CD1c-positive myeloid dendritic cell (primary cell): ENCODE results near the gene SLC26A11.
A peak's percentile ranks its signal among the peaks of the same experiment; 100 is the strongest.

Experiments used
- DNase-seq: peaks from one replicate; pipeline ENCODE4 v3.0.0-alpha.2; 2016; ENCODE audit errors: extremely low spot score

The SLC26A11 gene

DNA sequence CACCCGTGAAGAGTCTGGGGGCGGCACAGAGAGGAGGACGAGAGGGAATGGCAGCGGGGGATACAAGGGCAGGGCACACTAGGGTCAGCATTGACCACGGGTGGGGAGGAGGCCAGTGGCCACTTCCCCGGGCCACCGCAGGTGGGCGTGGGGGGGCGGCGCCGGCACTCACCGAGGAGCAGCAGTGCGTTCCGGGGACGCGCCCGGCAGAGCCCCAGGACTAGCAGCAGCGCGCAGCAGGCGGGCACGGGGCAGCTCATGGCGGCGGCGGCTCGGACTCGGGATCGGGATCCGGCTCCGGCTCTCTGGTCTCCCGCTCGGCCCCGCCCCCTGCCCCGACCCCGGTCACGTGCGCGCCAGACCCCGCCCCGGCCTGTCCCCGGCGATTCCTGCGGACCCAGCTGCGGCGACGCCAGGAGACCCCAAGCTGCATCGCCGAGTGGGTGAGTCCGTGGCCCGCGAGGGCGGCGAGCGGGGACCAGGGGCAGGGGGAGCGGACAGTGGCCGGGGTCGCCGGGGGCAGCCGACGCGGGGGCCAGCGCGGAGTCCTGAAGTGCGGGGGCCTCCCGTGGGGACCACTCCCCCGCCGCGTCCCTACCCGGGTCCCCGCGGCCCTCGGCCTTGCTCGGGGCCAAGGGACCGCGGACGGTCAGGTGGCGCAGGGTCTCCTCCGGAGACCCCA lies at the start of gene SLC26A11, which contains the start of gene SGSH:
SLC26A11 (plus strand) TSS at position 374 of the 682 bp plus-strand sequence. CDS start 1,134 bp downstream, outside the sequence.
SGSH (minus strand) TSS at position 280 of the 682 bp plus-strand sequence; CDS start at position 260, 20 bp downstream.
- DNase-seq, result peak; percentile 82

- DNase-seq, result no peak
Observed at GRCh38 chr17:80171681-80172080, 48.5 kb upstream of the SLC26A11 start.

DNA sequence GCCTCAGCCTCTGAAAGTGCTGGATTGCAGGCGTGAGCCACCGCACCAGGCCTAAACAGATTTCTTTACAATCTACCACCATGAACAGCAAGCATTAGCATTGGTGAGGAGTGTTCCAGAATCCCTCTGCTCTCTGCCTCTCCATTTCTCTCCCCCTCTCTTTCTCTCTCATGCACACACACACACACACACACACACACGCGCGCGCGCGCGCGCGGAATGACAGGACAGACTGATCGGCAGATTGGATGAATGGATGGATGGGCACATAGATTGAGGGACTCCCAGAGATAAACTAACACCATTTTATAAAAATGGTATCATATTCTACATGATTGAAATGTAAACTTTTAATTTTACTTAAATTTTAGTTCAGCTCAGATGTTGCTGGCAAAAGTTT lies 47.1 kb upstream of the SLC26A11 start:
- DNase-seq, result no peak

DNA sequence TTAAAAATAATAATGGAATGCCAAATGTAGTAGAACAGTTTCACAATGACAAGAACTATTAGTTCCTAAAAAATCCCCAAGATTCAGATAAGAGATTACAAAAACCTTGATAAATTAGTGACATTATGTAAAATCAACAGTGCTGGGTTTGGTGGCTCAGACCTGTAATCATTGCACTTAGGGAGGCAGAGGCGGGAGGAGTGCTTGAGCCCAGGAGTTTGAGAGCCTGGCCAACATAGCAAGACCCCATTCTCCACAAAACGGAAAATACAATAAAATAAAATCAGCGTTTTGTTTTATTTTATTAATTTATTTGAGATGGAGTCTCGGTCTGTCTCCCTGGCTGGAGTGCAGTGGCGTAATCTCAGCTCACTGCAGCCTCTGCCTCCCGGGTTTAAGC lies 46.3 kb upstream of the SLC26A11 start:
- DNase-seq, result no peak

GRCh38 chr17:80176757-80177156 lies 43.5 kb upstream of the SLC26A11 start:
- DNase-seq, result no peak

- DNase-seq, result no peak
Observed at GRCh38 chr17:80177986-80178595, 42.1 kb upstream of the SLC26A11 start.

DNA sequence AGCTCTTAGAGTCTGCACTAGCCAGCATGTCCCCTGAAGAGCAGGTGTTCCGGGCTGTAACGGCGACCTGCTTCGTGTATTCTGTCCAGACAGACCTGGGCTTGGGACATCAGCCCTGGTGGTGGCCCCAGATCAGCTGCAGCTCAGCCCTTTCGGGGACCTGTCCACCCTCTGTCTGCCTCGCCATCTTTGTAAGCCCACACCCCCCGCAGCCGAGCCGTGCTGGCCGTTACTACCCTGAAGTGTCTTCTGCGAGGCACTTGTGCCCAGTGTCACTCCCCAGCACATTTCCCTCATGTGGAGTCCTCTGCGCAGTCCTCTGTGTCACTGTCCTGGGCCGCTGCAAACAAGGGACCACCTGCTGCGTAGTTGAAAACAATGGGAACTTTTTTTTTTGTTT lies 40.0 kb upstream of the SLC26A11 start:
- no peak for DNase-seq

- DNase-seq, result no peak
Observed at GRCh38 chr17:80181431-80181830, 38.8 kb upstream of the SLC26A11 start.

- no peak for DNase-seq
Observed at GRCh38 chr17:80182118-80182844, 37.9 kb upstream of the SLC26A11 start.

DNA sequence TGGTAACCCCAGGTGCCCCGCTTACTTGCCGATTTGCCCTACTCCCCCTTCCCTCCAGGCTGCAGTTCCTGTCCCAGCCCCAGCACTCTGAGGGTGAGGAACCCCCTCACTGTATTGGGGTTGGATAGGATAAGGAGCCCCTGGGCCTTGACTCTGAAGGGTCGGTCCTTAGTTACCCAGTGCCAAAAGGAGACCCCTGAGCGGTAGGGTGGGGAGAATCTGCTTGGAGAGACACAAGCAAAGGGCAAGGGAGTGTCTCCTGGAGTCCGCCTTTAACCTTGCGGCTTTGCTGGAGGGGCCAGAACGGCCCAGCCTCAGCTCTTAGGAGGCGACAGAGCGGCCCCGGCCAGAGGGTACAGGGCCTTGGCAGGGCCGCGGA lies 37.4 kb upstream of the SLC26A11 start:
- no peak for DNase-seq

DNA sequence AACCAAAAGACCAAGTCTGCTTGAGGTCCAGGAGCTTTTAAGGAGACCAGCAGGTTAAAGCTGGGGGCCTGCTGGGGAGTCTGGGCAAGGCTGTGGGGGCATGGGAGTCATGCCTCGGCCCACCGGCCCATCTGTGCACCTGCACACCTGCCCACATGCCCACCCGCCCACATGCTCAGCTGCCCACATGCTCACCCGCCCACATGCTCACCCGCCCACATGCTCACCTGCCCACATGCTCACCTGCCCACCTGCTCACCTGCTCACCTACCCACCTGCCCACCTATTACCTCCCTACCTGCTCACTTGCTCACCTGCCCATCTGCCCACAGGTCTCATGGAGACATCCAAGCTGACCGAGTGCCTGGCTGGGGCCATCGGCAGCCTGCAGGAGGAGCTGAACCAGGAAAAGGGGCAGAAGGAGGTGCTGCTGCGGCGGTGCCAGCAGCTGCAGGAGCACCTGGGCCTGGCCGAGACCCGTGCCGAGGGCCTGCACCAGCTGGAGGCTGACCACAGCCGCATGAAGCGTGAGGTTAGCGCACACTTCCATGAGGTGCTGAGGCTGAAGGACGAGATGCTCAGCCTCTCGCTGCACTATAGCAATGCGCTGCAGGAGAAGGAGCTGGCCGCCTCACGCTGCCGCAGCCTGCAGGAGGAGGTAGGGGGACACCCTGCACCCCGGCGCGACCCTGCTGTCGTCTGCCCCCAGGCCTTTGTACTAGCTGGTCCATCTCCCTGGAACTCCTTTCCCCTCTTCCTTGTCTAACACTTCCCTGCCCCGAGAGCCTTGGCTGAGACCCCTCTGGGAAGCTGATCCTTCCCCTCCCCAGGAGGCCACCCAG lies 36.4 kb upstream of the SLC26A11 start:
- no peak for DNase-seq

GRCh38 chr17:80184423-80184714 lies 35.9 kb upstream of the SLC26A11 start:
- DNase-seq, result no peak

DNA sequence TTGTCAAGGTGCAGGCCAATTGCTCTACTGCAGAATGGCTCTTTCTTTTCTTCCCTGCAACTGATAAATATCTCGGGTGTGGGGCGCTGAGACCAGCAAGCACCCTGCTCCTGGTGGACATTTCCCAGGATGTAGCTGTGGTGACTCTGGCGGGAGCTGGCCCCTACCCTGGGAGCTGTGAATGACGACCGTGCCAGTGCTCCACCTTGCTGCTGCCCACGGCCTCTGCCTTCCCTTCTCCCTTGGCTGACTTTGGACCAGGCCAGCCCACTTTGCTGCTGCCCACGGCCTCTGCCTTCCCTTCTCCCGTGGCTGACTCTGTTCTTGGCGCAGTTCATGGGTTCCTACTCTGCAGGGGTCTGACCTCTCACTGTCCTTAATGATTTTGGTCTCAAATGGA lies 34.3 kb upstream of the SLC26A11 start:
- DNase-seq, result no peak

DNA sequence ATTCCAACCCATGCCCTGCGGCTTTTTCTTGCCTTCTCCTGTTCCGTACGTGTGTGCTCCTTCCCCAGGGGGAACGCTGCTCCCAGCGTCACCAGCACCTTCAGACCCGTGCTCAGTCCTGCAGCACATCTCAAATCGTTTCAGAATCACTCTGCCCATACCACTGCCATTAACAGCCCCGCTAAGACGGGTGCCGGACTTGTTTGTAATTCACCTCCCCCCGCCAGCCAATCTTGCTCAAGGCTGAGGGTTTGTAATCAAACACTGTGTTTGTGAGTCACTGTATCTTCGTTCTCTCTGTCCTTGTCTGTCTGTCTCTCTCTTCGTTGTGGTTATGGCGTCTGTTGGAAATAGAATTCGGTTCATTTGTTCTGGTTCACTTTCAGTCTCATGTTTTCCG lies 33.1 kb upstream of the SLC26A11 start:
- DNase-seq, result no peak

DNA sequence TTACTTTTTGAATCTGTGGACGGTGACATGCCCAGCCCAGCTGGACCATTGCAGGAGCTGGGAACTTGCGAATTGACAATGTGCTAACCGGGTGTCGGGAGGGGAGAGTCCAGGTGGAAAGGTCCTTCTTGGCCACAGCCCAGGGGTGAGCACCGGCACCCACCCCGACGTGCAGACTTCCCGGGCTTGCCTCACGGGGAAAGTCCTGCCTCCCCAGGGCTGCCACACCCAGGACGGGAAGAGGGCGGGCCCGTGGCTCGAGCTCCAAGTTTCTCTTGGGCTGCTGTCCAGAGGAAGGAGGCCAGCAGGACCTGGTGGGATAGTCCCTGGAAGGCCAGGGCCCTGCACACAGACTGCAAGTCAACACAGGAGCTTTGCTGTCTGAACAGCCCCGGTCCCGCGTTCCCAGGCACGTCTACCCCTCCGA lies 32.7 kb upstream of the SLC26A11 start:
- DNase-seq, result no peak

- no peak for DNase-seq
Observed at GRCh38 chr17:80189611-80190010, 30.6 kb upstream of the SLC26A11 start.

- DNase-seq, result no peak
Observed at GRCh38 chr17:80190716-80191115, 29.5 kb upstream of the SLC26A11 start.

- no peak for DNase-seq
Observed at GRCh38 chr17:80191192-80191591, 29.0 kb upstream of the SLC26A11 start.

DNA sequence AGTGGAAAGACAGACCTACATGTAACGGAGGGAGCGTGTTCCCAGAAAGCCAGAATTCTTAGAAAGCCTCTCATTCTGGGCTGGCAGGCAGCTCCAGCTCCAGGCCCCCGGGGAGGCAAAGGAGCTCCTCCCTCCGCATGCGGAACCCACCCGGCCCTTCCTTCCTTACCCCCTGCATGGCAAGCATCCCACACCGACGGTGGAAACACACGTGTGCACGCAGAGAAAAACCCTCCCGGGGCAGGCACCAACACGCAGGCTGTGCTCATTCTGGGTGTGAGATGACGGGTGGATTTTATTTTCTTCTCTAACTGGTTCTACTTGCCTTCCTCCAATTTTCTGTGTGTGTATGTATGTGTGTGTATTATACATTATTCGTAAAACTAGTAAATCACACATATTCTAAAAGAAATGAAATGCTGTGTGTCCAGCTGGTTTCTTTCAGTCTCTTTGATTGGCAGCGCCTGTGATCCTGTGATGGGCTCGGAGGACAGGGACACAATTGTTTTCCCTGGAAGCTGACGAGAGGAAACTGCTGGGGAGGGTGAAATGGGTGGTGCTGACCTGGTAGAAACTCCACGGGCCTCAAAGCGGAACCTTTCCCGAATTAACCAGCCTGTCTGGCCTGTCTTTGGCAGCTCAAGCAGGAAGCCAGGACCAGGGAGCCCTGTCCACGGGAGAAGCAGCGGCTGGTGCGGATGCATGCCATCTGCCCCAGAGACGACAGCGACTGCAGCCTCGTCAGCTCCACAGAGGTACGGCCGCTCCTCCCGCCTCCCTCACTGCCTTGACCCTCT lies 28.2 kb upstream of the SLC26A11 start:
- DNase-seq, result no peak

DNA sequence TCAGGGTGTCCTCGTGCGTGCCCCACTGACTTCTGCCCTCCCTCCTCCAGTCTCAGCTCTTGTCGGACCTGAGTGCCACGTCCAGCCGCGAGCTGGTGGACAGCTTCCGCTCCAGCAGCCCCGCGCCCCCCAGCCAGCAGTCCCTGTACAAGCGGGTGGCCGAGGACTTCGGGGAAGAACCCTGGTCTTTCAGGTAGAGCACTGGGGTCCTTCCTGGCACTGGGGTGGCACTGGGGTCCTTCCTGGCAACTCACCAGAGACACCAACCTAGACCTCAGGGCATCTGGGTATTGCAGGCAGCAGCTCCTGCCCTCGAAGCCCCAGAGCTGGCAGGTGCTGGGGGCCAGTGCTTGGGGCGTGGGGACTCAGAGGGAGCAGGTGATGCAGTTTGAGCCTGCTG lies 25.1 kb upstream of the SLC26A11 start:
- no peak for DNase-seq
